ENCODE measurements around the gene PCBD1.
"Not testable (repeated sequence)": the region's sequence is repeated elsewhere in the genome, so short reads cannot be mapped to it uniquely, and the experiment has no call there.

Gene PCBD1

GRCh38 chr10:70861495-70862197, 26.7 kb downstream of the PCBD1 start:
- H3K9ac ChIP-seq (ENCODE audit: low read length in 2 of 2); H3K27ac ChIP-seq (ENCODE audit: low read length); H3K27me3 ChIP-seq (ENCODE audit: control insufficient read depth in 1 of 2, insufficient read depth in 2 of 2, low read length in 2 of 2); H3K4me1 ChIP-seq (ENCODE audit: control insufficient read depth, insufficient read depth, low read length); H3K9me3 ChIP-seq (ENCODE audit: control insufficient read depth in 2 of 2, low read length in 2 of 2); H3K4me3 ChIP-seq (ENCODE audit: low read length in 2 of 2): not testable (repeated sequence)
- H3K36me3 ChIP-seq (ENCODE audit: control insufficient read depth in 2 of 2, insufficient read depth in 2 of 2, low read length in 2 of 2), result peaks cover 11 to 33% of the 10 kb centered on the region in 2 donors

- Histone ChIP-seq H3K4me1 (ENCODE audit: control insufficient read depth, insufficient read depth, low read length) (no peaks in the 10 kb centered on the region), H3K27me3 (ENCODE audit: control insufficient read depth in 1 of 2, insufficient read depth in 2 of 2, low read length in 2 of 2) (no peaks in the 10 kb centered on the region), H3K36me3 (ENCODE audit: control insufficient read depth in 2 of 2, insufficient read depth in 2 of 2, low read length in 2 of 2) (peaks cover 8 to 41% of the 10 kb centered on the region in 2 donors), H3K4me3 (ENCODE audit: low read length in 2 of 2) (no peak overlapping the region), H3K9ac (ENCODE audit: low read length in 2 of 2) (no peak overlapping the region), H3K9me3 (ENCODE audit: control insufficient read depth in 2 of 2, low read length in 2 of 2) (no peaks in the 10 kb centered on the region), H3K27ac (ENCODE audit: low read length) (no peak overlapping the region)
Observed at GRCh38 chr10:70858759-70859158, 29.6 kb downstream of the PCBD1 start.

GRCh38 chr10:70856454-70856853, 31.9 kb downstream of the PCBD1 start:
- Histone ChIP-seq H3K9ac (ENCODE audit: low read length in 2 of 2) (no peak overlapping the region), H3K4me1 (ENCODE audit: control insufficient read depth, insufficient read depth, low read length) (no peaks in the 10 kb centered on the region), H3K4me3 (ENCODE audit: low read length in 2 of 2) (no peak overlapping the region), H3K36me3 (ENCODE audit: control insufficient read depth in 2 of 2, insufficient read depth in 2 of 2, low read length in 2 of 2) (peaks cover 19 to 54% of the 10 kb centered on the region in 2 donors), H3K27me3 (ENCODE audit: control insufficient read depth in 1 of 2, insufficient read depth in 2 of 2, low read length in 2 of 2) (no peaks in the 10 kb centered on the region), H3K9me3 (ENCODE audit: control insufficient read depth in 2 of 2, low read length in 2 of 2) (no peaks in the 10 kb centered on the region), H3K27ac (ENCODE audit: low read length) (no peak overlapping the region)

GRCh38 chr10:70853457-70853856, 34.9 kb downstream of the PCBD1 start:
- Histone ChIP-seq H3K36me3 (ENCODE audit: control insufficient read depth in 2 of 2, insufficient read depth in 2 of 2, low read length in 2 of 2) (peaks cover 23 to 30% of the 10 kb centered on the region in 2 donors), H3K9ac (ENCODE audit: low read length in 2 of 2) (no peak overlapping the region), H3K9me3 (ENCODE audit: control insufficient read depth in 2 of 2, low read length in 2 of 2) (no peaks in the 10 kb centered on the region), H3K4me3 (ENCODE audit: low read length in 2 of 2) (no peak overlapping the region), H3K4me1 (ENCODE audit: control insufficient read depth, insufficient read depth, low read length) (no peaks in the 10 kb centered on the region), H3K27me3 (ENCODE audit: control insufficient read depth in 1 of 2, insufficient read depth in 2 of 2, low read length in 2 of 2) (no peaks in the 10 kb centered on the region), H3K27ac (ENCODE audit: low read length) (no peak overlapping the region)

GRCh38 chr10:70853038-70853437, 35.3 kb downstream of the PCBD1 start:
- Histone ChIP-seq H3K27me3 (ENCODE audit: control insufficient read depth in 1 of 2, insufficient read depth in 2 of 2, low read length in 2 of 2) (no peaks in the 10 kb centered on the region), H3K4me1 (ENCODE audit: control insufficient read depth, insufficient read depth, low read length) (no peaks in the 10 kb centered on the region), H3K9ac (ENCODE audit: low read length in 2 of 2) (no peak overlapping the region), H3K36me3 (ENCODE audit: control insufficient read depth in 2 of 2, insufficient read depth in 2 of 2, low read length in 2 of 2) (peaks cover 23 to 29% of the 10 kb centered on the region in 2 donors), H3K27ac (ENCODE audit: low read length) (no peak overlapping the region), H3K9me3 (ENCODE audit: control insufficient read depth in 2 of 2, low read length in 2 of 2) (no peaks in the 10 kb centered on the region), H3K4me3 (ENCODE audit: low read length in 2 of 2) (no peak overlapping the region)

GRCh38 chr10:70851597-70852475, 36.5 kb downstream of the PCBD1 start:
- H3K36me3 ChIP-seq (ENCODE audit: control insufficient read depth in 2 of 2, insufficient read depth in 2 of 2, low read length in 2 of 2), result peaks cover 20 to 24% of the 10 kb centered on the region in 2 donors
- no peak overlapping the region for H3K4me3 ChIP-seq (ENCODE audit: low read length in 2 of 2)
- H3K27me3 ChIP-seq (ENCODE audit: control insufficient read depth in 1 of 2, insufficient read depth in 2 of 2, low read length in 2 of 2), result no peaks in the 10 kb centered on the region
- H3K9ac ChIP-seq (ENCODE audit: low read length in 2 of 2), result no peak overlapping the region
- no peaks in the 10 kb centered on the region for H3K9me3 ChIP-seq (ENCODE audit: control insufficient read depth in 2 of 2, low read length in 2 of 2)
- H3K4me1 ChIP-seq (ENCODE audit: control insufficient read depth, insufficient read depth, low read length), result no peaks in the 10 kb centered on the region
- no peak overlapping the region for H3K27ac ChIP-seq (ENCODE audit: low read length)

GRCh38 chr10:70850097-70850496, 38.3 kb downstream of the PCBD1 start:
- Histone ChIP-seq H3K27me3 (ENCODE audit: control insufficient read depth in 1 of 2, insufficient read depth in 2 of 2, low read length in 2 of 2) (no peaks in the 10 kb centered on the region), H3K36me3 (ENCODE audit: control insufficient read depth in 2 of 2, insufficient read depth in 2 of 2, low read length in 2 of 2) (peaks cover 21 to 27% of the 10 kb centered on the region in 2 donors)

GRCh38 chr10:70849582-70850016, 38.8 kb downstream of the PCBD1 start:
- no peaks in the 10 kb centered on the region for H3K9me3 ChIP-seq (ENCODE audit: control insufficient read depth in 2 of 2, low read length in 2 of 2)
- peaks cover 21 to 25% of the 10 kb centered on the region in 2 donors for H3K36me3 ChIP-seq (ENCODE audit: control insufficient read depth in 2 of 2, insufficient read depth in 2 of 2, low read length in 2 of 2)
- H3K4me3 ChIP-seq (ENCODE audit: low read length in 2 of 2), result no peak overlapping the region
- no peak overlapping the region for H3K27ac ChIP-seq (ENCODE audit: low read length)
- H3K27me3 ChIP-seq (ENCODE audit: control insufficient read depth in 1 of 2, insufficient read depth in 2 of 2, low read length in 2 of 2), result no peaks in the 10 kb centered on the region
- H3K4me1 ChIP-seq (ENCODE audit: control insufficient read depth, insufficient read depth, low read length), result no peaks in the 10 kb centered on the region
- no peak overlapping the region for H3K9ac ChIP-seq (ENCODE audit: low read length in 2 of 2)

More at GRCh38 chr10:70850097-70850496, 38.3 kb downstream of the PCBD1 start:
- no peak overlapping the region for H3K27ac ChIP-seq (ENCODE audit: low read length)
- no peaks in the 10 kb centered on the region for H3K4me1 ChIP-seq (ENCODE audit: control insufficient read depth, insufficient read depth, low read length)
- no peaks in the 10 kb centered on the region for H3K9me3 ChIP-seq (ENCODE audit: control insufficient read depth in 2 of 2, low read length in 2 of 2)
- no peak overlapping the region for H3K9ac ChIP-seq (ENCODE audit: low read length in 2 of 2)
- H3K4me3 ChIP-seq (ENCODE audit: low read length in 2 of 2), result no peak overlapping the region

- H3K9ac ChIP-seq (ENCODE audit: low read length in 2 of 2), result no peak overlapping the region
- no peaks in the 10 kb centered on the region for H3K9me3 ChIP-seq (ENCODE audit: control insufficient read depth in 2 of 2, low read length in 2 of 2)
- H3K36me3 ChIP-seq (ENCODE audit: control insufficient read depth in 2 of 2, insufficient read depth in 2 of 2, low read length in 2 of 2), result peaks cover 16 to 19% of the 10 kb centered on the region in 2 donors
- no peaks in the 10 kb centered on the region for H3K4me1 ChIP-seq (ENCODE audit: control insufficient read depth, insufficient read depth, low read length)
- H3K4me3 ChIP-seq (ENCODE audit: low read length in 2 of 2), result no peak overlapping the region
- H3K27me3 ChIP-seq (ENCODE audit: control insufficient read depth in 1 of 2, insufficient read depth in 2 of 2, low read length in 2 of 2), result no peaks in the 10 kb centered on the region
- no peak overlapping the region for H3K27ac ChIP-seq (ENCODE audit: low read length)
Observed at GRCh38 chr10:70847659-70848360, 40.6 kb downstream of the PCBD1 start.

GRCh38 chr10:70846795-70847194, 41.6 kb downstream of the PCBD1 start:
- peaks cover 12 to 13% of the 10 kb centered on the region in 2 donors for H3K36me3 ChIP-seq (ENCODE audit: control insufficient read depth in 2 of 2, insufficient read depth in 2 of 2, low read length in 2 of 2)
- no peaks in the 10 kb centered on the region for H3K27me3 ChIP-seq (ENCODE audit: control insufficient read depth in 1 of 2, insufficient read depth in 2 of 2, low read length in 2 of 2)
- H3K4me3 ChIP-seq (ENCODE audit: low read length in 2 of 2), result no peak overlapping the region
- no peak overlapping the region for H3K27ac ChIP-seq (ENCODE audit: low read length)
- H3K9me3 ChIP-seq (ENCODE audit: control insufficient read depth in 2 of 2, low read length in 2 of 2), result no peaks in the 10 kb centered on the region
- H3K9ac ChIP-seq (ENCODE audit: low read length in 2 of 2), result no peak overlapping the region
- H3K4me1 ChIP-seq (ENCODE audit: control insufficient read depth, insufficient read depth, low read length), result no peaks in the 10 kb centered on the region
